ENCODE results near the gene SOS1.

- TF ChIP-seq CTCF (IDR thresholded peaks at IDR 0.05; ENCODE audit: low read depth, low read length) = no peak
- no peak for TF ChIP-seq EZH2phosphoT487 (IDR thresholded peaks at IDR 0.05; ENCODE audit: low read depth)
Measured at GRCh38 chr2:39062320-39062719, 58.5 kb downstream of the SOS1 start.

Measured in OCI-LY3 (cell line).